Measurements from ENCODE around the gene GFM1. TPM values are rescaled to one million over a fixed set of nuclear protein-coding genes. Genes with fewer than 3 reads are reported as not detected.

Gene GFM1
- total RNA-seq, 3 donors from 2014 or later, result 44.6 to 63.5 (median 46.4) TPM

DNA sequence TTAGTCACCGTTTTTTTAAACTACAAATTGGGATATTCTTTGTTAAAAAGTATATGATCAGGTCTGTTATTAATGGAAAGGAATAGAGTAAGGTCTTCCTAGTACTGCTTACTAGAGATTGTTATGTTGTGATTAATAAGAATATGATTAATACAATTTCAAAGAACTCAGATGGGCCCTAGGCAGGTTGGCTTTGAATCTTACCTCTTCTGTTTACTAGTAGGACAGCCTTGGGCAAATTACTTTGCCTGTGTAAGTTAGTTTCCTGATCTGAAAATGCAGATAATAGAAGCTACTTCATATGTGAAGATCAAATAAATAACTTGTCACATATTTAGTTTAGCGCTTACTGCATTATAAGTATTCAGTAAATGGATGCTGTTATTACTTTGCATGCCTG lies 6.9 kb downstream of the GFM1 start:
- TF ChIP-seq, protein P1, sequence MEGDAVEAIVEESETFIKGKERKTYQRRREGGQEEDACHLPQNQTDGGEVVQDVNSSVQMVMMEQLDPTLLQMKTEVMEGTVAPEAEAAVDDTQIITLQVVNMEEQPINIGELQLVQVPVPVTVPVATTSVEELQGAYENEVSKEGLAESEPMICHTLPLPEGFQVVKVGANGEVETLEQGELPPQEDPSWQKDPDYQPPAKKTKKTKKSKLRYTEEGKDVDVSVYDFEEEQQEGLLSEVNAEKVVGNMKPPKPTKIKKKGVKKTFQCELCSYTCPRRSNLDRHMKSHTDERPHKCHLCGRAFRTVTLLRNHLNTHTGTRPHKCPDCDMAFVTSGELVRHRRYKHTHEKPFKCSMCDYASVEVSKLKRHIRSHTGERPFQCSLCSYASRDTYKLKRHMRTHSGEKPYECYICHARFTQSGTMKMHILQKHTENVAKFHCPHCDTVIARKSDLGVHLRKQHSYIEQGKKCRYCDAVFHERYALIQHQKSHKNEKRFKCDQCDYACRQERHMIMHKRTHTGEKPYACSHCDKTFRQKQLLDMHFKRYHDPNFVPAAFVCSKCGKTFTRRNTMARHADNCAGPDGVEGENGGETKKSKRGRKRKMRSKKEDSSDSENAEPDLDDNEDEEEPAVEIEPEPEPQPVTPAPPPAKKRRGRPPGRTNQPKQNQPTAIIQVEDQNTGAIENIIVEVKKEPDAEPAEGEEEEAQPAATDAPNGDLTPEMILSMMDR (IDR thresholded peaks at IDR 0.05), result no peak
- TF ChIP-seq POLR2A (IDR thresholded peaks at IDR 0.05), result no peak
- TF ChIP-seq POLR2AphosphoS5 (IDR thresholded peaks at IDR 0.05), result no peak
- DNase-seq (ENCODE audit: low spot score in 2 of 2), result no peak
- Histone ChIP-seq H3K4me1 (no peaks in the 10 kb centered on the region), H3K27me3 (no peaks in the 10 kb centered on the region), H3K4me3 (no peak overlapping the region), H3K27ac (no peak overlapping the region), H3K9me3 (no peaks in the 10 kb centered on the region), H3K36me3 (peaks cover 7% of the 10 kb centered on the region)
- intact Hi-C loops (cut with DNase I; ENCODE audit: low total_unique reads), result no loop called here

GRCh38 chr3:158652463-158652862 lies 8.1 kb downstream of the GFM1 start:
- no peaks in the 10 kb centered on the region for H3K4me1 ChIP-seq
- TF ChIP-seq POLR2AphosphoS5 (IDR thresholded peaks at IDR 0.05) (no peak), POLR2A (IDR thresholded peaks at IDR 0.05) (no peak)
- TF ChIP-seq, protein P1 (IDR thresholded peaks at IDR 0.05), result no peak
- no peak overlapping the region for H3K27ac ChIP-seq
- intact Hi-C loops (cut with DNase I; ENCODE audit: low total_unique reads), result no loop called here
- DNase-seq (ENCODE audit: low spot score in 2 of 2), result no peak
- peaks cover 7% of the 10 kb centered on the region for H3K36me3 ChIP-seq
- no peak overlapping the region for H3K4me3 ChIP-seq
- no peaks in the 10 kb centered on the region for H3K9me3 ChIP-seq
- no peaks in the 10 kb centered on the region for H3K27me3 ChIP-seq

DNA sequence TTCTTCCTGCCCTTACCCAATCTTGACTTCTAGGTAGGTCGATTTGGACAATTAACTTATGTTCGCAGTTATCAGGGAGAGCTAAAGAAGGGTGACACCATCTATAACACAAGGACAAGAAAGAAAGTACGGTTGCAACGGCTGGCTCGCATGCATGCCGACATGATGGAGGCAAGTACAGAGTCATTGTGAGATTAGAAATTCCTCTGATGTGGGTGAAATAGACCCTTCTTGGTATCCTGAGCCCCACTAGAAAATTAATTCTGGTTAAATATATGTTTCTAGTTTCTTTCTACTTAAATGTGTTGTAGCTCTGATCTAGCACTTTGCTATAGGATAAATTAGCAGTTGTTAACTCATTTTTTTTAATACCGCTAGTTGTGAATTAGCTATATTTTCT lies 14.6 kb downstream of the GFM1 start:
- H3K36me3 ChIP-seq, result no peaks in the 10 kb centered on the region
- no peaks in the 10 kb centered on the region for H3K9me3 ChIP-seq
- H3K27me3 ChIP-seq, result no peaks in the 10 kb centered on the region
- H3K4me1 ChIP-seq, result no peaks in the 10 kb centered on the region
- no peak for DNase-seq (ENCODE audit: low spot score in 2 of 2)
- intact Hi-C loops (cut with DNase I; ENCODE audit: low total_unique reads), result no loop called here
- H3K27ac ChIP-seq, result no peak overlapping the region
- H3K4me3 ChIP-seq, result no peak overlapping the region
- TF ChIP-seq POLR2A (IDR thresholded peaks at IDR 0.05) (no peak), POLR2AphosphoS5 (IDR thresholded peaks at IDR 0.05) (no peak)
- TF ChIP-seq, protein P1 (IDR thresholded peaks at IDR 0.05), result no peak

GRCh38 chr3:158659454-158660237 lies 15.3 kb downstream of the GFM1 start:
- no peak overlapping the region for H3K4me3 ChIP-seq
- no peak overlapping the region for H3K27ac ChIP-seq
- intact Hi-C loops (cut with DNase I; ENCODE audit: low total_unique reads), result no loop called here
- no peaks in the 10 kb centered on the region for H3K27me3 ChIP-seq
- H3K9me3 ChIP-seq, result no peaks in the 10 kb centered on the region
- no peak for DNase-seq (ENCODE audit: low spot score in 2 of 2)
- TF ChIP-seq POLR2AphosphoS5 (IDR thresholded peaks at IDR 0.05), result no peak
- TF ChIP-seq POLR2A (IDR thresholded peaks at IDR 0.05), result no peak
- TF ChIP-seq, protein P1 (IDR thresholded peaks at IDR 0.05), result peak; percentile 20 to 52 (median 42)
- H3K36me3 ChIP-seq, result peaks cover under 1% of the 10 kb centered on the region
- H3K4me1 ChIP-seq, result no peaks in the 10 kb centered on the region

DNA sequence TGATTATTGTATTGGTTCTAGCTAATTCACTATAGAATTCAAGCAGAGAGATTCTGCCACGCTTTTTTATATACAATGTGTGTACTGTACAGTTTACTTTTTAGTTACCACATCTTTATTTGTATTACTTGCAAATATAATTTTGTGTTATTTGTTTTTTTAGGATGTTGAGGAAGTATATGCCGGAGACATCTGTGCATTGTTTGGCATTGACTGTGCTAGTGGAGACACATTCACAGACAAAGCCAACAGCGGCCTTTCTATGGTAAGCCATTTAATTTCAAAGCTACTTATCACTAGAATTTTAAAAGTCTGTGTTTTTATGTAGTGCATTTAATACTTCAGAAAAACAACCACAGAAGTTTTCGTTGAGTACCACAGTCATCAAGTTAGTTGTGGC lies 16.4 kb downstream of the GFM1 start:
- peaks cover 4% of the 10 kb centered on the region for H3K36me3 ChIP-seq
- H3K9me3 ChIP-seq, result no peaks in the 10 kb centered on the region
- TF ChIP-seq POLR2AphosphoS5 (IDR thresholded peaks at IDR 0.05) (no peak), POLR2A (IDR thresholded peaks at IDR 0.05) (no peak)
- TF ChIP-seq, protein P1 (IDR thresholded peaks at IDR 0.05), result no peak
- no peaks in the 10 kb centered on the region for H3K4me1 ChIP-seq
- no peaks in the 10 kb centered on the region for H3K27me3 ChIP-seq
- no peak overlapping the region for H3K27ac ChIP-seq
- H3K4me3 ChIP-seq, result no peak overlapping the region
- no peak for DNase-seq (ENCODE audit: low spot score in 2 of 2)
- intact Hi-C loops (cut with DNase I; ENCODE audit: low total_unique reads), result no loop called here
